ENCODE measurements around the gene PMAIP1.

Gene PMAIP1

GRCh38 chr18:59915606-59916005, 15.8 kb downstream of the PMAIP1 start:
- no peak for DNase-seq

GRCh38 chr18:59916746-59917145, 16.9 kb downstream of the PMAIP1 start:
- DNase-seq: no peak

- no peak for DNase-seq
Measured at GRCh38 chr18:59917422-59917821, 17.6 kb downstream of the PMAIP1 start.

GRCh38 chr18:59918320-59918755, 18.5 kb downstream of the PMAIP1 start:
- DNase-seq: no peak

GRCh38 chr18:59918997-59919396, 19.2 kb downstream of the PMAIP1 start:
- no peak for DNase-seq

- no peak for DNase-seq
Measured at GRCh38 chr18:59921384-59921891, 21.6 kb downstream of the PMAIP1 start.

- DNase-seq: no peak
Measured at GRCh38 chr18:59923539-59924196, 23.9 kb downstream of the PMAIP1 start.

GRCh38 chr18:59926131-59926530, 26.3 kb downstream of the PMAIP1 start:
- no peak for DNase-seq

GRCh38 chr18:59927246-59927825, 27.5 kb downstream of the PMAIP1 start:
- no peak for DNase-seq

- no peak for DNase-seq
Measured at GRCh38 chr18:59928201-59928600, 28.4 kb downstream of the PMAIP1 start.

GRCh38 chr18:59929621-59930295, 30.0 kb downstream of the PMAIP1 start:
- DNase-seq: no peak

GRCh38 chr18:59932401-59932800, 32.6 kb downstream of the PMAIP1 start:
- no peak for DNase-seq

- no peak for DNase-seq
Measured at GRCh38 chr18:59938676-59939075, 38.9 kb downstream of the PMAIP1 start.

- DNase-seq: no peak
Measured at GRCh38 chr18:59939127-59939526, 39.3 kb downstream of the PMAIP1 start.

GRCh38 chr18:59940068-59940467, 40.3 kb downstream of the PMAIP1 start:
- DNase-seq: no peak

GRCh38 chr18:59941331-59941730, 41.5 kb downstream of the PMAIP1 start:
- DNase-seq: no peak

GRCh38 chr18:59942601-59943000, 42.8 kb downstream of the PMAIP1 start:
- no peak for DNase-seq

GRCh38 chr18:59945544-59945943, 45.7 kb downstream of the PMAIP1 start:
- DNase-seq: no peak

GRCh38 chr18:59950215-59950944, 50.6 kb downstream of the PMAIP1 start:
- no peak for DNase-seq

- no peak for DNase-seq
Measured at GRCh38 chr18:59951591-59951990, 51.8 kb downstream of the PMAIP1 start.

- DNase-seq: no peak
Measured at GRCh38 chr18:59952283-59953007, 52.6 kb downstream of the PMAIP1 start.

Data from cerebellar nuclear complex (tissue), 1 donor.